Stimulated activated CD4-positive, alpha-beta T cell treated with anti-CD3 and anti-CD28 coated beads, TNF-alpha, amount 100 ng/mL, for 1 hour (primary cell): ENCODE data around the gene AHNAK2.

ENCODE experiments used
- DNase-seq, 3 donors: peaks; one replicate each; pipeline ENCODE4 v3.0.0-alpha.2; 2020; ENCODE audit warnings: low read depth in 3 of 3, low spot score in 1 of 3

The AHNAK2 gene

DNA sequence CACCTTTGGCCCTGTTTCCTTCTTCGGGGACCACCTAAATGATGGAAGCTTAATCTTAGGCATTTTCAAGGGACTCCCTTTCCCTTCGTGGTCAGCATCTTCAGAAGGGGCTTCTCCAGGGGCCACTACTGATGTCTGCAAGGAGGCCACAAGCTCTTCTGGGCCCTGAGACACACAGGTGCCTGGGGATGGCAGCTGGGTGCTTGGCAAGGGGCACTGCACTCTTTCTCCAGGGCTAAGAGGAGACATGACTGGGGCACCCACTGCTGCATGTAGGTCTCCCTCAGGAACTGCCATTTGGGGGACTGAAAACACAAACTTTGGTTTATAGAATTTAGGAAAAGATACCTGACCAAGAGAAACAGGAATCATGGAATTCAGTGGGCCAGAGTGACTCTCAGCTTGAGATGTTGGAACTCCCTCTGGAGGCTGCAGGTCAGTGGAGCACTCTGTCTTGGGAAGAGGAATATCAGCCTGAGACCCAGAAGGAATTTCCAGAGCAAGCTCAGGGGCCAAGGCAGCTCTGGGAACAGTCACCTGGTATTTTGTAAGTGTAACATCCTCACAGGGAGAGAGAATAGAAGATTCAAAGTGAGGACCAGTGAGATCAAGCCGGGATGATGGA lies 37.5 kb downstream of the AHNAK2 start:
- DNase-seq, result no peak

DNA sequence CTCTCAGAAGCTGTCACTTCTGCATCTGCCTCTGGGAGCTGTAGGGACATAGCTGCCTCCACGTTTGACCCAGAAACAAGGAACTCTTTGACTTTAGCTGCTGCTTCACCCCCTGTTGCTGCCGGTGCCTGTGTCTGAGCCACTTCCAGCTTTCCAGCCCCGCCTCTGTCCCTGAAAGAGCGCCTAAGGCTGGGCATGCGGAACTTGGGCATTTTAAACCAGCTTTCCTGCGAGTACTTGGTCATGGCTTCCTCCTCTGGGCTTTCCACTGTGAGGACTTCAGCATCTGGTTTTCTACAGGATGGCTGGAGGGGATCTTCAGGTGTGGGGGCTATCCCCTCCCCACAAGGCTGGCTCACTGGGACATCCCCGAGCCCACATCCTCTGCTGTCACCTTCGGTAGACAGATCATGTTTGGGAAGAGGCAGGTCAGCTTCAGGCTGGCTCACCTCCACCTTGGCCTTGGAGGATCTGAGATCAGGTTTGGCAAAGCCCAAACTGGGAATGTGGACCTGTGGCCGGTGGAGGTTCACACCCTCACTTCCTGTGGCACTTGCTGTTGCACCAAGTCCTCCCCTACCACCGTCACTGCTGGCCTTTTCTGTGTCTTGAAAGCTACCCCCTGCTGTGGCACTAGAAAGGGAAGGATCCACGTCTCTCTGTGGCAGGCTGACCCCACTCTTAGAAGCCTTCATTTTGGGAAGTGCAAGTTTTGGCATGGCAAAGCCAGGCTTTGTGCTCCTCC lies 38.3 kb downstream of the AHNAK2 start:
- DNase-seq, result no peak

DNA sequence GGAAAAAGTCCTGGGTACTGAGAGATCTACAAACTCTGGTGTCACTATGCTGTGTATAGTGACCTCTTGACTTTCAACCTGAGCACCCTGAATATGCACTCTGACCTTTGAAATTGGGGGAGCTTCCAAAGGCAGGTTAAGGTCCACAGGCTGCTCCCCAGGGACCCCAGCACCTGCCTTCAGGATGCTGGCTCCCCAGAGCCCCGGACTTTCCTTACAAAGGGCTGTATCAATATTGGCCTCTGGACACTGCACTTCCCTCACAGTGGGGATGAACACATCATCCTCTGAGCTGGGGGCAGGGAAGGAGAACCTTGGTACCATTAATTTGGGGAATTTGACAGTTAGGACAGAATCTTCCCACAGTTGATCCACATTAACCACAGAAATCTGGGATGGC lies 39.2 kb downstream of the AHNAK2 start:
- no peak for DNase-seq

DNA sequence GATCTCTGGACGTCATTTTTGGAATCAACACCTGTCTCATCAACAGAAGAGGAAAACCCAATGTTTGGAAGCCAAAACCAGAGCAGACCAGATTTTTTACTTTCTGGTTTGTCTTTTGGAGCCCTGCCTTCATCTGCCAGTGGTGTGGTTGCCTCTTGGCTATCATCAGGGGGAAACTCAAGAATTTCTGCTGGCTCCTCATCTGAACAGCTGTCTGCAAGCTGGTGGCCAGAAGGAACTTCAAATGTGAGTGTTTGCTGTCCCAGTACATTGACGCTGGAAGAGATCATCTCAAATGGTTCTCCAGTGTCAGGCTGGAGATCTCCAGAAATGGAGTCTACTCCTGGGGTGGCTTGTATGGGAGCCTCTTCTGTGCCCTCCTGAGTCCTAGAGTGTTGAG lies 39.7 kb downstream of the AHNAK2 start:
- no peak for DNase-seq

DNA sequence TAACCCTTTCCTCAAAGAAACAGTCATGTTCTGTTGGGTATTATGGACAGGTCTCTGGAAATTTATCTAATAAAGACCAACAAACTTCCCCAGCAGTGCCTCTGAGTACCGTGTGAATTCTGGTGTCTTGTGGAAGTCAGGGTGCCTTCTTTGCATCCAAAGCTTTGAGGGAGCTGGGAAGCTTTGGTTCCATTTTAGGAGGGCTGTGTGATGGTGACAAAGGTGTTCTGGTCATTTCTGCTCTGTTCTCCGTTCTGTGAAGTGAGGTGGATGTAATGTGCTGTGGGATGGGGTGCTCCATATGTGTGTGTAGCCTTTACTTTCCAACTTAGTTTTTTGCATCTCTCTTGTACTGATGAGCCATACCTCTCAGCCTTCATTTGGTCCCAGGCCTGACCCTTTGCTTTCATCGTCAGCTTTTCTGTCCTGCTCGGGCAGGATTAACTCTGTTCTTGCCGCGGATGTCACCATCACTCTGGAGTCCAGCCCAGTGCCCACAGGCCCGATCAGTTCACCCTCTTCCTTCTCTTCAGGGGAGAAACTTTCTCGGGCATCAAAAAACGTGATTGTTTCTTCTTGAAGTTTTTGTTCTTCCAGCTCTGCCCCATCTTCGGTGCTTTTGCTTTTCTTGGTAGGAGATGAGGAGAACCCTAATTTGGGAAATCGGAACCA lies 40.3 kb downstream of the AHNAK2 start:
- DNase-seq, result no peak

DNA sequence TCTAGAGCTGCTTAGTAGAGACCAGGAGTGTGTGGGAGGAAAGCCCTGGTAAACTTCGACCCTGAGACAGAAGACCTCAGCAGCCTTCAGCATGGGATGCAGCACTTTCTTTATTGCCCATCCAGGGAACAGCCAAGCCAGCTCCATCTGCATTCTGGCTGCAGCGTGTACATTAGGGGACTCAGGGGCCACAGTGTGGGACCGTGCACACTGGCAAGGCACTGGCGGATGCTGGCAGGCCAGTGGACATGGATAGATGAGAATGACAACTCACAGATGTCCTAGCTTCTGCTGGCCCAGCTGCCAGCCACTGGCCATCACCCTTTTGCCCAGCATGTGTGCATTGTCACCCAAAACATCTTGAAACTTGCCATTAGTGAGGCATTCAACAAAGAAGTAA lies 41.0 kb downstream of the AHNAK2 start:
- DNase-seq, result no peak

DNA sequence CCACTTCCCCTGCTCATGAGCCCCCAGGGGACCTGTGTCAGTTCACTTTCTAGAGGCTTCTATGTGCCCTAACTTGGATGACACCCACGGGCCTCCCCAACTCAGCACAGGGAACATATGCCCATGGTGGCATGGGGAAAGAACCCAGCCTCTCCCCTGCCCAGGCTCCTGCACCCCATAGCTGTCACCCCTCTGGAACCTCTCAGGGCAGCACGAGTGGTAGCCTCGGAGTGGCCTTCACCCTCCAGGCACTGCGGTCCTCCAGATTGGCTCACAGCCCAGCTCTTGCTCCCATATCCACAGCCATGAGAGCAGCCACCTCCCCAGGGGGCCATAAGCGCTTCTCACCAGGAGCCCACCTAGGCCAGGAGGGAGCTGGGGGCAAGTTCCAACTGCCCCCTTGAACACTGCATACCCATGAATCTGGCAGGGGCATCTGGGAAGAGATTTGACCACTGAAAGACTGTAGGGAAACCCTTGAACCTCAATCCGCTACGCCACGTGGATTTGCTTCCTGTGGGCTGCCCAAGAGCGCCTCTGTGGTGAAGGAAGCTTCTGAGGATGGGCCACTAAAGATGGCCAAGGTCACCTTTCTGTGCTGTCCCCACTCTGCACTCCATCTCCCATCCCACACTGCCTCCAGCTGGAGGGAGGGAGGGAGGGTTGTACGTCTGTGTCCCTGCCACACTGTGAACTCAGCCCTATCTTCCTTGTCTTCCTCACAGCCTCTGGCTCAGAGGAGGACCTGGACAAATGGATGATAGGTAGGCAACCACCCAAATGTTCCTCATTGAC lies 41.6 kb downstream of the AHNAK2 start:
- DNase-seq, result no peak

DNA sequence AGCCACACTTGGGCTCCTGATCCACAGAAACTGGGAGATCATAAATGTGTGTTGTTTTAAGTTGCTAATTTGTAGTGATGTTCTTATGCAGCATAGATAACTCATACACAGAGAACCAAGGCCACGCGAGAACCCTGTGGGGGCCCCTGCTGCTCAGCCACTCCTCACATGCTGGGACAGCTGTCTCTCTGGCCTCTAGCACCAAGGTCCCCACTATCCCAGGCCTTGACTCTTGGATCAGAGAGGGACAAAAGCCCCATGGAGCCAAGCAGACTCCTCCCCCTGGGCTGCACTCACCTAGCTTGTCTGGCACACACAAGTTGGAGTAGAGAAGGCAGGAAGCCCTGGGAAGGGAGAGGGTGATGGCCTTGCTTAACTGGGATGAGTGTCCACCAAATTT lies 42.2 kb downstream of the AHNAK2 start:
- no peak for DNase-seq

DNA sequence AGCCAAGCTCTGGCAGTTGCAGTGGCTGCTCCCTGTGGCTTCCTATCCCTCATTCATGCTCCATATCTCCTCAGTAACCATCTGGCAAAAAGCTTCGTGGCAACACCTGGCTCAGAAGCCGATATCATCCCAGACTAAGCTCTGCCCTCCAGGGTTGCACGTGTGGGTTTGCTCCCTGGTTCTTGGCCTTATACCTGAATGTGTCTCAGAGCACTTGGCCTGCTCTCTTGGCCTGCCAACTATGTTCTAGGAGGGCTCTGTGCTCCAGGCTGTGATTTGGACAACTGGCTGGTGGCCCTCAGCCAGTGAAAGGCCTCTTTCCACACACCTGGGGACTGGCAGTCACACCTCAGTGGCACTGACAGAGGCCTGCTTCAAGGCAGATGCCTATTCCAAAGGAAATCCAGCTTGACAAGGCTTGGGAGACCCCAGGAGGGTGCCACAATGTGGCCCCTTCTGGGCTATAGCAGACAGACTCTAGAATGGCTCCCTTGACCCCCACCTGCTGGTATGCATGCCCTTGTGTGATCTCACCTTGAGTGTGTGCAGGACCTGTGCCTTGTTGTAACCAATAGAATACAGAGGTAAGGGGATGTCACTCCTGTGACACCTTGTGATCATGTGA lies 43.0 kb downstream of the AHNAK2 start:
- DNase-seq, result no peak

DNA sequence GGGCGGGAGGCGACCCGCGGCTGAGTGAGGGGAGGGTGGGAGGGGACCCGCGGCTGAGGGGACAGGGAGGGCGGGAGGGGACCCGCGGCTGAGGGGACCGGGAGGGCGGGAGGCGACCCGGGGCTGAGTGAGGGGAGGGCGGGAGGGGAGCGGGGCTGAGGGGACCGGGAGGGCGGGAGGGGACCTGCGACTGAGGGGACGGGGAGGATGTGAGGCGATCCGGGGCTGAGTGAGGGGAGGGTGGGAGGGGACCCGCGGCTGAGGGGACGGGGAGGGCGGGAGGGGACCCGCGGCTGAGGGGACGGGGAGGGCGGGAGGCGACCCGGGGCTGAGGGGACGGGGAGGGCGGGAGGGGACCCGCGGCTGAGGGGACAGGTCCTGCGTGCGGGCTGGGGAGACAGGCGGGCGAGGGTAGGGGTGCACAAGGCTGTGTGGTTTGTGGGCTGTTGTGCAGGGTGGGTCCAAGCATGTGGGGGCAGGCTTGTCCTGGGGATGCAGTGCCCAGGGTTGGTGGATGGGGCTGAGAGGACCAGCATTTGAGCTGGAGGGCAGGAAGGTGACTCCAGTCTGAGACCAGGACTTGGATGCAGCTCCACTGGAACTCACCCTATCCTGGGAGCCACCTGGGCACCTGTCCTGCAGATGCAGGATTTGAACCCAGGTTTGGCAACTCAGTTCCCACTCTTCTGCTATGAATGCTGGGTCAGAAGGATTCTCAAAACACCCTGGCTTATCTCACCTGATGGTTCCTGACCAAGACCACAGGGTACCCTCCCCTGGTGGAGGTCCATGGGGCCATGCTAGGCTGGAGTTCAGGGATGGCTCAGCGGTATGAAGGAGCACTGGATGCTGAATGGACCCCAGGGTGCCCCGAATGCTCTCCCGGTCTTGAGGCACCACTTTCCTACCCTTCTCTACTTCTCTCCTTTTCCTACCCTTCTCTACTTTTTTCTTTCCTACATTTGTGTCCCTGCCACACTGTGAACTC lies 44.1 kb downstream of the AHNAK2 start:
- DNase-seq, result no peak

DNA sequence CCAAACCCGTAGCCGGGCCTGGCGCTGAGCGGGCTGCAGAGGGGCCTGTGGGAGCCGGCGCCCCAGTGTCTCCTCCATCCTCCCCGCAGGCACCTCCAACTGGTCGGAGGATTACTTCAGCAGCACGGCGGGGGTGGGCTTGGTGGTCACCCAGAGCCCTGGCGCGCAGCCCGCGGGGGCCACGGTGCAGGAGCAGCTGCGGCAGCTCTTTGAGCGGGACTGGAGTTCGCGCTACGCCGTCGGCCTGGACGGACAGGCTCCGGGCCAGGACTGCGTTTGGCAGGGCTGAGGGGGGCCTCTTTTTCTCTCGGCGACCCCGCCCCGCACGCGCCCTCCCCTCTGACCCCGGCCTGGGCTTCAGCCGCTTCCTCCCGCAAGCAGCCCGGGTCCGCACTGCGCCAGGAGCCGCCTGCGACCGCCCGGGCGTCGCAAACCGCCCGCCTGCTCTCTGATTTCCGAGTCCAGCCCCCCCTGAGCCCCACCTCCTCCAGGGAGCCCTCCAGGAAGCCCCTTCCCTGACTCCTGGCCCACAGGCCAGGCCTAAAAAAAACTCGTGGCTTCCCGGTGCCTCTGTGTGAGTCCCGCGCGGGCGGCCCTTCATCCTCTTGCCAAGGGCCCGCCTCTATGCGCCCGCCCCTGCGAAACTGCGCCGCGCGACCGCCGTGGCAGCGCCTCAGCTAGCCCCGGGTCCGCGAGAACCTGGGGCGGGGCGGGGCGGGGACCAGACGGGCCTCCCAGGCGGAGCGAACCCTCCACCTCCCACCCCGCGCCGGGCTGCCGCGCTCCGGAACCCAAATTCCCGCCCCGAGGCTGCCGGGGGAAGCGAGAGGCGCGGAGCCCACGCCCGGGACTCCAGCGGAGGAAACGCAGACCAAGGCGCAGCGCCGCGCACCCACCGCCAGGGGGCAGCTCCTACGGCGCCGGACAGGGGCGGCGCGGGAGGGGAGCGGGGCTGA lies 45.2 kb downstream of the AHNAK2 start:
- DNase-seq, result peak; percentile 45 to 91 (median 76)

DNA sequence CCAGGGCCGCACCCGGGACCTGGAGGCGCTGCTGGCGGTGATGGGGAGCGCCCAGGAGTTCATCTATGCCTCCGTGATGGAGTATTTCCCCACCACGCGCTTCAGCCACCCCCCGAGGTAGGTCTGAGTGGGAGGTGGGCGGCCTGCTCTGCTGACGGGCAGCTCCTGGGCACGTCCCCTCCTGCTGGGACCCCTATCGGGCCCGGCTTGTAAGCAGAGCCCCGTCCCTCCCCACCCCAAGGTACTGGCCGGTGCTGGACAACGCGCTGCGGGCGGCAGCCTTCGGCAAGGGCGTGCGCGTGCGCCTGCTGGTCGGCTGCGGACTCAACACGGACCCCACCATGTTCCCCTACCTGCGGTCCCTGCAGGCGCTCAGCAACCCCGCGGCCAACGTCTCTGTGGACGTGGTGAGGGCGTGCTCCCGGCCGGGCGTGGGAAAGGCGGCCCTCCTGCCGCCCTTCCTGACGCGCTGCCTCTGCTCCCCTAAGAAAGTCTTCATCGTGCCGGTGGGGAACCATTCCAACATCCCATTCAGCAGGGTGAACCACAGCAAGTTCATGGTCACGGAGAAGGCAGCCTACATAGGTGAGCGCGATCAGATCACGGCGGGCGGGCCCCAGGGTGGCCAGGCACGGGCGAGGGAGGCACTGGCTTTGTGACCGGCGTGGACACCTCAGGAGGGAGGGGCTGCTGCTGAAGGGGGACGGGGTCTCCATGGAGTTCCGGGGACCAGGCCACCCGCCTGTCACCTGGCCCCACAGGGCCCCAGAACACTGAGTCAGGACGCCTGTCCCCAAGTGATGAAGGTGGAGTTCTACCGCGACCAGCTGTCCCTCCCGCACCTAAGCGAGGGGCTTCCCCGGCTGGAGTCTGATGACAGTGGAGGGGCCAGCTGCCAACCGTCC lies 46.2 kb downstream of the AHNAK2 start:
- DNase-seq, result no peak

DNA sequence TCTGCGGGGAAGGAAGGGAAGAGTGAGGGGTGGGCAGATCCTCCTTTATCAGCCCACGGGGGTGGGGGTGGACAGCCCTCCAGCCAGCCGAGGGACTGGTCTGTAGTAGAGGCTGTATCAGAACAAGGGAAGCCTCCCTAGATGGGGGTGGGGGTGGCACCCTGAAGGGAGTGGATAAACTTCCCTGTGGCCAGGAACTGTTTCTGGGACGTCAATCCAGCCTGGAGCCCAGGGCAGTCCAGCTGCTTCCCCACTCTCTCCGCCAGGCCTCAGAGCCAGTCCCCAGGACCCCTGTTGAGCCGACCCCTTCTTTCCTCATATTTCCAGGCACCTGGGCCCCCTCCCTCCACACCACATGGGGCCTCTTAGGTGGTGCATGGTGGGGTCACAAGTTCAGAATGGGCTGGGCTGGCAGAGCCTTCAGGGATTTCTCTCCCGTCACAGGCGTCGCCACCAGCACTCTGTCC lies 46.8 kb downstream of the AHNAK2 start:
- DNase-seq, result no peak

DNA sequence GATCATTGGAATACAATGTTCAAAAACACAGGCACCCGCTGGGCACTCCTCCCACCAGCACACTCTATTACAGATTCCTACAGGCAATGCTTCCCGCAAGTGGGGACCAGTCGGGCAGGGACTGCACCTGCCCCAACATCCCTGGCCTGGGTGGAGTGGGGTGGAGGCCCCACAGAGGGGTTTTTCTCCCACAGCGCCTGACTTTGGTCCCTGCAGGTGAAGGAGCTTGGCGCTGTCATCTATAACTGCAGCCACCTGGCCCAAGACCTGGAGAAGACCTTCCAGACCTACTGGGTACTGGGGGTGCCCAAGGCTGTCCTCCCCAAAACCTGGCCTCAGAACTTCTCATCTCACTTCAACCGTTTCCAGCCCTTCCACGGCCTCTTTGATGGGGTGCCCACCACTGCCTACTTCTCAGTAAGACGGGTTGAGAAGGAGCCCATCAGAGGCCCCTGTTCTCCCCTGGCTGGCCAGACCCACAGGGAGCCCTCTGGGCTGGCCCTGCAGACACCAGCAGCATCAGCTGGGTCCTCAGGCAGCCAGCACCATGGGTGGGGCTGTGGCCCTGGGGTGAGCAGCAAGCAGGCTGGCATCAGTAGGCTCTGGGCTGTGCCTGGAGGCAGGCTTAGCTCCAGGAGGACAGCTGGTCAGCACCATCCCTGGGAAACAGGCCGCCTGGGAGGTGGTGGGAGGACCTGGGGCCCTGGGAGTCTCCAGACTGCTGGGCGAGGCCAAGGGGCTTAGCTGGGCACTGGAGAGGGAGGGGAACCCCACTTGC lies 47.5 kb downstream of the AHNAK2 start:
- no peak for DNase-seq

DNA sequence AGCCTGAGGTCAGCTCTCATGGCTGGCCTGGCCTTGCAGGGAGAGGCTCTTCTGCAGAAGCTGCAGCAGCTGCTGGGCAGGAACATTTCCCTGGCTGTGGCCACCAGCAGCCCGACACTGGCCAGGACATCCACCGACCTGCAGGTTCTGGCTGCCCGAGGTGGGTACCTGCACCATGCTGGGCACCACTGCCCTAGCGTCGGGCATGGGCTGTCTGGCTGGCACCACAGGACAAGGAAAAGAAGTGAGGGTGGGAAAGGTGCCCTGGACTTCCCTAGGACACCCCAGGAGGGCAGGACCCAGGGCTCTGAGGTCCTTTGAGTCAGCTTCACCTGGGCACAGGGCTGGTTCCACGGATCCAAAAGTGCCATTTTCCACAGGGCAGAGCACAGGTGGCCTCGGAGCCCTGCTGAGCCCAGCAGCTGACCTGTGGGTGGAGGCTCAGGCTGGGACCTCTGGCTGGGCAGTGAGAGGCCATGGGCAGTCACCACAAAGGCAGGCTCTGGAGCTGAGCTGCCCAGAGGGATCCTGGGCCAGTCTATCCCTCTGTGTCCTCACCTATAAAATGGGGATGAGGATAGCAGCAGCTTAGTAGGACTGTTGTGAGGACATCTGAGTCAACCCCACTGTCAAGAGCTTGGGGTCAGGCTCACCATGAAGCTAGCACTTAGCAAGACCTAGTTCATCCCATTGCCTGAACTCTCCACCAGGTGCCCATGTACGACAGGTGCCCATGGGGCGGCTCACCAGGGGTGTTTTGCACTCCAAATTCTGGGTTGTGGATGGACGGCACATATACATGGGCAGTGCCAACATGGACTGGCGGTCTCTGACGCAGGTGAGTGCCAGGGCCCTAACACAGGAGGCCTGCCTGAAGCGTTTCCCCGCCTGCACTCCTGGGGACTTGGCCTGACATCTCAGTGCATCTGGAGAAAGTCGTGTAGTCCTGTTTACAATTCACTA lies 48.6 kb downstream of the AHNAK2 start:
- DNase-seq, result no peak
